ENCODE data around the gene GRIA3.

The GRIA3 gene

DNA sequence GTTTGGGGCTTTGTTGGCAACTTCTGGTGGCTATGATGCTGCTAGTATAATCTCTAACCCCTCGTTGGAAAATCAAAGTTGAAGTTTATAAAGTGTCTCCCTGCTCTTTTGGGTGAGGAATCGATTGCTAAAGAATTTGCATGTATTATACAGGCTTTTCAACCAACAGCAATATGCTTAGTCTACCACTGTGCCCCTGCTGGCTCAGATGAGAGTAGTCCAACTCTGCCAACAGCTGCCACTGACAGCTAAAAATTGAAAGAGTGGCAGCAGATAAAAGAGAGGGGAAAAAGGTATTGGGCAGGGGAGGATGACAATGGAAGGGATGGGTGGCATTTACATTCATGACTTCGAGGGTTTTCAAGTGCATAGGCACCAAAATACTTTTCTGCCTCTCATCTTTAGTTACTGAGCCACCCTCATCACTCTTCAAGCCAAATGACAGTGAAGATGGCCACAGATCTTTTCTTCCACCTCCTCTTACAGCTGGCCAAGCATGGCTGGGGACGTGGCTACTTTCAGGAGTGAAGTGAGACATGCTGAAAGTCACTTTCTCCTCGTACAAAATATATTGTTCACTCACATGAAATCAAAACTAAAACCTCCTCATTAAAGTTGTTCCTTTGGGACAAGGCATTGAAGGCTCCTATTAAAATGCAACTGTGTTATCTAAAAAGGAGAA, 2.7 kb upstream of the GRIA3 start:
- Mint-ChIP-seq H3K4me1 (peaks cover 13% of the 10 kb centered on the region), H3K4me3 (no peak overlapping the region), H3K36me3 (no peaks in the 10 kb centered on the region), H3K27ac (no peak overlapping the region), H3K27me3 (peaks cover 33% of the 10 kb centered on the region), H3K9me3 (no peaks in the 10 kb centered on the region)
- no peak for ATAC-seq

DNA sequence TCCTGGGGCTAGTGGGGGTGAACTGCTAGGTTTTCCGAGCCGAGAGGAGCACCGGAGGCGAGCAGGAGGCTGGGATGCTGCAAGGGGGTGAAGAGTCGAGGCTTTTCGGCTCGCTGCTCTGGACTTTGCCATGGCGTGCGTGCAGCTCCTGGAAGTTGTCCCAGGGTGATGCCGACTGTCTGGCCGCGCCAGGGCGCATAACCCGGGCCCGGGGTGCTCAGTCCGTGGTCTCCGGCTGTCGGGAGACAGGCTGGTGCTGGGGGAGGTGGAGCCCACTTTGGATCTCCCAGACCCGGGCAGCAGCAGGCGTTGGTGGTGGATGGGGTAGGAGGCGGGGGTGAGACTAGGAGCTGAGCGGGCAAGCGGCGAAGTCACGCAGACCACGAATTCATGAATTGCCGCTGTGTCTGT, 793 bp downstream of the GRIA3 start:
- Mint-ChIP-seq H3K27me3 (peaks cover 38% of the 10 kb centered on the region), H3K9me3 (no peaks in the 10 kb centered on the region), H3K4me3 (no peak overlapping the region), H3K36me3 (no peaks in the 10 kb centered on the region), H3K4me1 (peaks cover 13% of the 10 kb centered on the region), H3K27ac (no peak overlapping the region)
- no peak for ATAC-seq

DNA sequence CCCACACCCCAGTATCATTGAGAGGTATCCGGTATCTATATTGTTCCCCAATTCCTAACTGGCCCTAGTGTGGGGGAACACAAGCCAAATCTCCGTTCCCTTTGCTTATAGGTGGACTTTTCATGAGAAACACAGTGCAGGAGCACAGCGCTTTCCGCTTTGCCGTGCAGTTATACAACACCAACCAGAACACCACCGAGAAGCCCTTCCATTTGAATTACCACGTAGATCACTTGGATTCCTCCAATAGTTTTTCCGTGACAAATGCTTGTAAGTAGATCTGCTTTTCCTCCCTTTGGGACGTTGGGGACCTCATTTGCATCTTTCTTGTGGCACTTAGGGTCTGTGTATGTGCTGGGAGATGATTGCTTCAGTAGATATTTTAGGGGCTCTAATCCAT, 1.6 kb downstream of the GRIA3 start:
- no peak for ATAC-seq
- Mint-ChIP-seq H3K27ac (no peak overlapping the region), H3K4me1 (peaks cover 13% of the 10 kb centered on the region), H3K9me3 (no peaks in the 10 kb centered on the region), H3K27me3 (peaks cover 38% of the 10 kb centered on the region), H3K36me3 (no peaks in the 10 kb centered on the region), H3K4me3 (no peak overlapping the region)

DNA sequence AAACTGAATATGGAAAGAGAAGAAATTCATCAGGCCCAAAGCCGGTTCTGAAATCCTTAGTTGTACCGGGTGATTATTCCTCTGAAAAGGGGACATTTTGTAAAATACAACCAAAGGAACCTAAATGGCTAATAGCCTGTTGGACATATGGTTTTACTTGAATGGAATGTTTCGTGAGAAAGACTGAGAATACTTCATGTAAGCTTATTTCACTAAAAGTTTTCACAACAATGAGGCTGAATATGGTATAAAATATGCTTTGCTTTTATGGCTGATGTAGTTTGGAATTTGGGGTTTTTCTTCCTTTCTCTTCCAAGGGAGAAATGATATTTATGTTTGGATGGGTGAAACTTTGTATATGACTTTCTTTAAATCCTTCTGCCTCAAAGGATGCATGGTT, 2.7 kb downstream of the GRIA3 start:
- Mint-ChIP-seq H3K27me3 (peaks cover 38% of the 10 kb centered on the region), H3K27ac (no peak overlapping the region), H3K9me3 (no peaks in the 10 kb centered on the region), H3K4me1 (peaks cover 13% of the 10 kb centered on the region), H3K4me3 (no peak overlapping the region), H3K36me3 (no peaks in the 10 kb centered on the region)
- no peak for ATAC-seq

DNA sequence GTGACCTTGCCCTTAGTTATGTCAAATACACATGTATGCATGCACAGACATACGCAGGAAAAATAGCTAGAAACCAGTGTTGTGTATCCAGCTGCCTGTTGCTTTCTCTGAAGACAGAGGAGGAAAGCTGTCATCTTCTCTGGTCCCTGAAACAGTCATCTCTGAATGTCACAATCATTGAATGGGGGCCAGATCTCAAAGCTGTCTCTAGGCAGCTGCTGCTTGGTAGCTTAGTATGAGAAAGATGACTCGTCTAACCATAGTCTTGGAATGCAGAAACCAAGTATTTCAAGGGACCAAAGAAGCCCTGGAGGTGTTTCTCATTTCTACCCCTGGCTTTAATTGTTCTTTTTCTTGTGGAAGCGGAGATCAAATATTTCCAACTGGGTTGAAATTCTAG, 4.0 kb downstream of the GRIA3 start:
- peaks cover 13% of the 10 kb centered on the region for H3K4me1 Mint-ChIP-seq
- H3K36me3 Mint-ChIP-seq, result no peaks in the 10 kb centered on the region
- no peaks in the 10 kb centered on the region for H3K9me3 Mint-ChIP-seq
- ATAC-seq, result no peak
- no peak overlapping the region for H3K27ac Mint-ChIP-seq
- H3K27me3 Mint-ChIP-seq, result peaks cover 29% of the 10 kb centered on the region
- no peak overlapping the region for H3K4me3 Mint-ChIP-seq

DNA sequence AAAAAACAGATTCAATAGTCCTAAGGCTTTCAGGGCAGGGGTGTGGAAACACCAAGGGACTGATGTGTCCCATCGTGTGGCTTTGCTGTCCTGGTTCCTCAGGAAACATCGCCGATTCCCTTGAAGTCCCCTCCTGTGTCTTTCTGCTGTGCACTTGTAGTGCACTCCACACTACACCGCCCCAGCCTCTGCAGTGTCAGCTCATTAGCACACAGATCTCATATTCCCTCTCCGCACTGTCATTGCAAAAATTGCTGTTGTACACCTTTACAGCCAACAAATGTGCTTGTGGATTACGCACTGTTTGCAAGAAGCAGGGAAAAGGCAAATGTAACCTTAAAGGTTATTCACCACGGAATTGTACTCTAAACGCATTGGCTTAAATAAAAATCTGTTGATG, 5.3 kb downstream of the GRIA3 start:
- H3K4me3 Mint-ChIP-seq, result no peak overlapping the region
- no peak overlapping the region for H3K27ac Mint-ChIP-seq
- H3K36me3 Mint-ChIP-seq, result no peaks in the 10 kb centered on the region
- peaks cover 16% of the 10 kb centered on the region for H3K27me3 Mint-ChIP-seq
- no peaks in the 10 kb centered on the region for H3K9me3 Mint-ChIP-seq
- no peak for ATAC-seq
- peaks cover 1% of the 10 kb centered on the region for H3K4me1 Mint-ChIP-seq

DNA sequence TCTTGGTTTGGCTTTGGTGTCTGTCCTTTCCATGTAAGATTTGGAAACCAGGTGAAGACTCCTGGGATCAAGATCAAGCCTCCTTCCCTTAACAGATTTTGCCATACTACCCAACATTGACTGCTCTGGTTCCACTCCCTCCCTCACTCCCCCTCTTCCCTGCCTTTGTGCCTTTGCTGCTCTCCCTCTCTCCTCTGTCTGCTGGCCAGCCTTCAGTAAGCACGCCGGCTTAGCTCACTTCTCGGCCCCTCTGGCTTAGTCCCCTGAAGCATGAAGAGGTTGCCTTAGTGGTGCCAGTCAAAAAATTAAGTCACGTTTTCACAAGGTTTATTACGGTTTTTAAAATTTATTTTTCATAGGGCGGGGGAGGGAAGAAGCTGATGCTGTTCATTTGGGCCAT, 6.0 kb downstream of the GRIA3 start:
- Mint-ChIP-seq H3K27me3 (peaks cover 9% of the 10 kb centered on the region), H3K4me1 (no peaks in the 10 kb centered on the region), H3K27ac (no peak overlapping the region)

DNA sequence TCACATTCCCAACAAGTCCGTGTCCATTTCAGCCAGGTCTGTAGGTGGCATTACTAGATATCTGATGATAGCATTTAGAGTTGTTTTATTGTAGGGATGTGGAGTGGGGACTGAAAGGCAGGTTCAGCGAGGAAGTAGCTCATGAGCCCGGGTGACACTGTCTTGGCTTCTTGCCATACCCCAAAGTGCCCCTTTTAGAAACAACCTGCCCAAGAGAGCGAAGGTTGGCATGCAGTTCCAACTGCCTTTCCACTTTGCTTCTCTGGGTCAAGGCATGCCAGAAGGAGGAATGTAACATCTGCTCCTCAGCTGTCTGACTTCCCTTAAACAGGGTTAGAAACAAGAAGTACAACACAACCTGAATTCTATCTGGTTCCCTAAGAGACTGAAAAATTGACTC, 9.0 kb downstream of the GRIA3 start:
- no peaks in the 10 kb centered on the region for H3K9me3 Mint-ChIP-seq
- no peaks in the 10 kb centered on the region for H3K4me1 Mint-ChIP-seq
- no peak for ATAC-seq
- H3K36me3 Mint-ChIP-seq, result no peaks in the 10 kb centered on the region
- no peaks in the 10 kb centered on the region for H3K27me3 Mint-ChIP-seq
- H3K4me3 Mint-ChIP-seq, result no peak overlapping the region
- H3K27ac Mint-ChIP-seq, result no peak overlapping the region

More for the DNA sequence above, 6.0 kb downstream of the GRIA3 start:
- Mint-ChIP-seq H3K4me3 (peak overlapping the region; percentile 13), H3K9me3 (no peaks in the 10 kb centered on the region), H3K36me3 (no peaks in the 10 kb centered on the region)
- no peak for ATAC-seq

DNA sequence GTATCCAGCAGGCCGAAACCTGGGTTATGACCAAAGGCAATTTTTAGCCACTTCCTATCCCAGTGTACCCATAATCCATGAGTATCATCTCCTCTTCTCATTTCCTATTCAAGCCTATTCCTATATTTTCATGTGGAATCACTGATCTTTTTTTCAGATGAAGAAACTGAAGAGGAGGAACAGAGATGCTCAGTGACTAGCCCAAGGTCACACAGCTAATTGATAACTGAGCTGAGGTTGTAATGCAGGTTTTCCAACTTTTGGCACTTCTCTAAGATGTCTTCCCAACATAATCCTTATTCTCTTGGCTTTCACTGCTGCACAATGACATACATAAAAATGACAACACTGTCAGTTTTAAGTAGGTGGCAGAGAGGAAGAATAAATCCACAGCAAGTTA, 15.3 kb downstream of the GRIA3 start:
- Mint-ChIP-seq H3K9me3 (no peaks in the 10 kb centered on the region), H3K27ac (no peak overlapping the region), H3K27me3 (no peaks in the 10 kb centered on the region), H3K4me3 (no peak overlapping the region), H3K36me3 (no peaks in the 10 kb centered on the region), H3K4me1 (no peaks in the 10 kb centered on the region)
- no peak for ATAC-seq

DNA sequence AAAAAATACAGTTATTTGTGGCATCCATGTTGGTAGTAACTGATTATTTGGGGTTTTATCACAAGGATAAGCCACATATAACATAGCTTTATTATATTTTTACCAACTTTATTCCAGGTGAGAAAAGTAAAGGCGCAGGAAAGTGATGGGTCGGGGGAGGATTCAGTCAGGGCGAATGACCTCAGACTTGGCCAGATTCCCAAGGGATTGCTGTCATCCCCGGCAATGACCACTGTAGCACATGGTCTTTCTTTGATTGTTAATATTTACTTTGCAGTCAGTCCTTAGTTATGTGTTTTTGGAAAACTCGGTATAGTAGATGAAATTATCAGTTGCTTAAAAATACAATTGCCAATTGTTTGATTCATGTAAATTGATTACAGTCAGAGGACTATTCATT, 17.6 kb downstream of the GRIA3 start:
- no peaks in the 10 kb centered on the region for H3K36me3 Mint-ChIP-seq
- no peaks in the 10 kb centered on the region for H3K4me1 Mint-ChIP-seq
- no peak overlapping the region for H3K27ac Mint-ChIP-seq
- no peak for ATAC-seq
- no peaks in the 10 kb centered on the region for H3K27me3 Mint-ChIP-seq
- H3K9me3 Mint-ChIP-seq, result no peaks in the 10 kb centered on the region
- H3K4me3 Mint-ChIP-seq, result no peak overlapping the region

DNA sequence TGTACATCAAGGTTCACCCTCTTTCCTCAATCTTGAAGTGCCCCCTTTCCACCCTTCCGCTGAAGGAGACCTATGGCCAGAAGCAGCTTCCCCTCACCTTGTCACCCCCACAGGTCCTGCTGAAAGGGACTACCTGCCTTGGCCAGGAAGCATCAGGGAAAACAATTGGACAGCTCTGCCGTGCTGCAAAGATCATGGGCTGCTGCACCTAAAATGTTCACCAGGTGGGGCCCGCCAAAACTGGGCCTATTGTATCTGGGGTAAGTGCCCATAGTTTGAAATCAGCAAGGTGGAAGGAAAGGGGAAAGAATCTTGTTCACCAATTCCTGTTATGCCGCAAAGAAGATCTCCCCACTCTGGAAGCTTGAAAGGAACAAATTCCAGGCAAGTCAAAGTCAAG, 18.4 kb downstream of the GRIA3 start:
- no peaks in the 10 kb centered on the region for H3K27me3 Mint-ChIP-seq
- H3K4me3 Mint-ChIP-seq, result no peak overlapping the region
- H3K9me3 Mint-ChIP-seq, result no peaks in the 10 kb centered on the region
- no peaks in the 10 kb centered on the region for H3K4me1 Mint-ChIP-seq
- no peak overlapping the region for H3K27ac Mint-ChIP-seq
- ATAC-seq, result no peak
- no peaks in the 10 kb centered on the region for H3K36me3 Mint-ChIP-seq

DNA sequence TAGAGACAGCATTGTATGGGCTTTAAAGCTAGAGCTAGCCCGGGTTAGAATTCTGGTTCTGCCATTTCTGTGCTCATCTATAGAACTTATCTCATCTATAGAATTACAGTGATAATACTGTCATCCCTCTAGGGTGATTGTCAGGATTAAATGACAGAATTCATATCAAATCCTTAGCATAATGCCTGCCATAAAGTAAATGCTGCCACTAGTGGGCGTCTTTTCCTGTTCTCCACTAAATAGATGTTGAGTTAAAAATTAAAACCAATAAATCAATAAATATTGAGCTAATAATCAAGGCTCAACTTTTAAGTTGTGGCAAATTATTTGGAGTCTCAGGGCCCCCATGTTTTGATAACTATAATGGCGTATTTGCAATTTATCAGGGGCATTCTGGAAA, 19.7 kb downstream of the GRIA3 start:
- Mint-ChIP-seq H3K4me1 (no peaks in the 10 kb centered on the region), H3K4me3 (no peak overlapping the region), H3K27ac (no peak overlapping the region), H3K9me3 (no peaks in the 10 kb centered on the region), H3K36me3 (no peaks in the 10 kb centered on the region), H3K27me3 (no peaks in the 10 kb centered on the region)
- no peak for ATAC-seq

DNA sequence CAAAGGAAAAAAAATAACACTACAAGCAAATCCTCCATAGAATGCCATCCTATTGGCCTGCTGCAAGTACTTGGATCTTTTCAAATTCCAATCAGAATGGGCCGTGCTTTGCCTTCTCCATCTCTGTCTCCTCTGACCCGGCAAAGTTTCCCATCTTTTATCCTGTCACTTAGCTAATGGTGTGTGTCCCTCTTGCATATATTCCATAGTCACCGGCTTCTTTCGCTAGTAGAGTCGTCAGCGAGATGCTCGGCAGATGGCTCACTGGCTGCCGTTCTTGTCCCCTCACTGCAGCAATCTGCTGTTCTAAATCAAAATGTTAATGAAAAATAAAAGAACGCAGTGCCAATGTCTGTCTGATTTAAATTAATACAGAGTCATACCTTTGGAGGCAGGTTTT, 22.1 kb downstream of the GRIA3 start:
- no peak overlapping the region for H3K27ac Mint-ChIP-seq
- H3K9me3 Mint-ChIP-seq, result no peaks in the 10 kb centered on the region
- H3K4me3 Mint-ChIP-seq, result no peak overlapping the region
- no peak for ATAC-seq
- H3K4me1 Mint-ChIP-seq, result no peaks in the 10 kb centered on the region
- no peaks in the 10 kb centered on the region for H3K36me3 Mint-ChIP-seq
- no peaks in the 10 kb centered on the region for H3K27me3 Mint-ChIP-seq

DNA sequence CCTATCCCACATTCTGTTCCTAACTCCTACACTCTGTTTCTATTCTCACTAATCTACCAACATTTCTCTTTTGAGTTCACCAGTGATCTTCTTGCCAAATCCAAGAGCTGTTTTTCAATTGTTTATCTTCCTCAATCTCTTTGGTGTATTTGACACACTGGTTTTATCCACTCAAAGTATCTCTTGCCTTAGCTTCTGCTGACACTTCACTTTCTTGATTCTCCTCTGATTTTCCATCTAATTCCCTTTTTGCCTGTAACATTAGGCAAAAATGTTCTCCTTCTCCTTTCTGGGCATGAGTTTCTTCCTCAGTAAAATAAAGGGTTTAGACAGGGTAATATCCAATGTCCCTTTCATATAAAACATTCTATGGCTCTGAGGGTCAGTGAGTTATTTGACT, 26.2 kb downstream of the GRIA3 start:
- Mint-ChIP-seq H3K27ac (no peak overlapping the region), H3K4me1 (no peaks in the 10 kb centered on the region), H3K4me3 (no peak overlapping the region), H3K27me3 (no peaks in the 10 kb centered on the region), H3K9me3 (no peaks in the 10 kb centered on the region), H3K36me3 (no peaks in the 10 kb centered on the region)
- no peak for ATAC-seq

DNA sequence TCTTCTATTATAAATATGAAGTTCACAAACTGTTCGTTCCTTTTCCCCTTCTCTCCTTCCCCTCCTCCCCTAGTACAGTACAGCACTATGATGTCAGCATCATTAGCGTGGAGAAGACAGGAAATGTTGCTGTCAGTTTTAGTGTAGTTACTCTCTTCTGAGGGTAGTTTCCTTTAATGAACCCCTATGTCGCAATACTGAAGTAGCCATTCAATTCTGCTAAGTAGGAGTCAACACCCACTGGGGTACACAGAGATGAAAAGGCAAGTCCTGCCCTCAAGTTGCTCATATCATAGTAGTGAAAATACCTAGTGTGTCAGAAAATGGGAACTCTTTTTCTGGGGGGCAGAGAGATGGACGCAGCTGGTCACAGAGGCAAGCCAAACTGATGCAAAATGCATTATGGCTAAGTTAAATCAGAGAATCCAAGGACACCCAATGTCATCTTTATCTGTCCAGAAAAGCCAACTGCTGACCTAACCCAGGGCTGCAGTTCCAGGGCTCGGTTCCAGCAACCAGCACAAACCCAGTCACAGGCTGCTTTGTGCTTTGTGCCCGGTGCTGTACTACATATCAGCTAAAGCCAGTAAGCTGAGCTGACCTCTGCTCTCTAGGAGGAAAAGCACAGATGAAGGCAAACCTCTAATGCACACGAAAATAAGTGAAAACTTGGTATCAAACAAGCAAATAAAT, 31.5 kb downstream of the GRIA3 start:
- Mint-ChIP-seq H3K27ac (no peak overlapping the region), H3K36me3 (no peaks in the 10 kb centered on the region), H3K4me1 (no peaks in the 10 kb centered on the region), H3K4me3 (no peak overlapping the region), H3K27me3 (no peaks in the 10 kb centered on the region), H3K9me3 (no peaks in the 10 kb centered on the region)
- ATAC-seq, result no peak

DNA sequence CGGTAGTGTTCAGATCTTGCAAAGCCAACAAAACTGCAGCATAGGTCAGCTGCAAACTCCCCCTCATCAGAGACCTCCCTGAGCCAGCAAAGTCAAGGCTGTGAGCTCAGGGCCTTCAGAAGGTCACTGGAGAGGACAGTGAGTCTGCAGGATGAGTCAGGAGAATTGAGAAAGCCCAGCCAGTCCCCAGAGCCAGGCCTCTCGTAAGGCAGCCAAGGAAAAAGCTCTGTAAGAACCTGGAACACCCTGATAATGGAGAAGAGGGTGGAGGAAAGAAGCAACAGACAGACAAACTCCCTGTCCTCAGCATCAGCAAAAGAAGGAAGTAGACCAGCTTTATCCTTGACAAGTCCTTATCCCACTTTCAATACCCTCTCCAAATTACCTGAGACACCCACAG, 33.0 kb downstream of the GRIA3 start:
- Mint-ChIP-seq H3K4me3 (no peak overlapping the region), H3K27me3 (no peaks in the 10 kb centered on the region), H3K36me3 (no peaks in the 10 kb centered on the region), H3K9me3 (no peaks in the 10 kb centered on the region), H3K4me1 (no peaks in the 10 kb centered on the region), H3K27ac (no peak overlapping the region)
- ATAC-seq, result no peak
